NCI-H2171 treated with DMSO at 0.1 percent for 48 hours (cell line): ENCODE results near the gene GIT2.
A peak's percentile ranks its signal among the peaks of the same experiment; 100 is the strongest.
"Not testable (repeated sequence)": the region's sequence is repeated elsewhere in the genome, so short reads cannot be mapped to it uniquely, and the experiment has no call there.

Experiments
- DNase-seq: peaks from one replicate; lab custom pipeline; 2025; lab: John Stamatoyannopoulos, UW

Gene GIT2

GRCh38 chr12:109919456-109919855, 76.7 kb downstream of the GIT2 start:
- DNase-seq = no peak

- DNase-seq = no peak
Observed at GRCh38 chr12:109916045-109916444, 80.1 kb downstream of the GIT2 start.

GRCh38 chr12:109915171-109916040, 80.8 kb downstream of the GIT2 start:
- DNase-seq = no peak

- no peak for DNase-seq
Observed at GRCh38 chr12:109914461-109914860, 81.7 kb downstream of the GIT2 start.

- no peak for DNase-seq
Observed at GRCh38 chr12:109912855-109913321, 83.3 kb downstream of the GIT2 start.

- DNase-seq = no peak
Observed at GRCh38 chr12:109910969-109911348, 85.2 kb downstream of the GIT2 start.

GRCh38 chr12:109910254-109910968, 85.8 kb downstream of the GIT2 start:
- DNase-seq = no peak

- no peak for DNase-seq
Observed at GRCh38 chr12:109905301-109905700, 90.9 kb downstream of the GIT2 start.

- DNase-seq = no peak
Observed at GRCh38 chr12:109902891-109903418, 93.2 kb downstream of the GIT2 start.

GRCh38 chr12:109900752-109901580, 95.2 kb downstream of the GIT2 start:
- peak; percentile 68 for DNase-seq

- DNase-seq = peak; percentile 88
Observed at GRCh38 chr12:109899783-109900751, 96.1 kb downstream of the GIT2 start, which contains the start of gene TCHP. Gene TCHP (plus strand): TSS chr12:109900274. CDS start chr12:109903027, 2,753 bp downstream.

- not testable (repeated sequence) for DNase-seq
Observed at GRCh38 chr12:109899345-109899744, 96.8 kb downstream of the GIT2 start.

GRCh38 chr12:109897029-109897428, 99.1 kb downstream of the GIT2 start:
- DNase-seq = no peak

- no peak for DNase-seq
Observed at GRCh38 chr12:109896188-109896587, 100.0 kb downstream of the GIT2 start.

GRCh38 chr12:109894939-109895338, 101.2 kb downstream of the GIT2 start:
- DNase-seq = no peak

- no peak for DNase-seq
Observed at GRCh38 chr12:109893261-109893995, 102.7 kb downstream of the GIT2 start.

- DNase-seq = no peak
Observed at GRCh38 chr12:109892748-109893147, 103.4 kb downstream of the GIT2 start.

- no peak for DNase-seq
Observed at GRCh38 chr12:109892165-109892715, 103.9 kb downstream of the GIT2 start.

- not testable (repeated sequence) for DNase-seq
Observed at GRCh38 chr12:109891731-109892130, 104.4 kb downstream of the GIT2 start.
